Dedifferentiated amniotic fluid mesenchymal stem cell (primary cell): ENCODE data around the gene ASTN2.

Source experiments
- DNase-seq: peaks from one replicate; pipeline ENCODE4 v3.0.0-alpha.2; 2016; ENCODE audit errors: extremely low spot score

The ASTN2 gene

DNA sequence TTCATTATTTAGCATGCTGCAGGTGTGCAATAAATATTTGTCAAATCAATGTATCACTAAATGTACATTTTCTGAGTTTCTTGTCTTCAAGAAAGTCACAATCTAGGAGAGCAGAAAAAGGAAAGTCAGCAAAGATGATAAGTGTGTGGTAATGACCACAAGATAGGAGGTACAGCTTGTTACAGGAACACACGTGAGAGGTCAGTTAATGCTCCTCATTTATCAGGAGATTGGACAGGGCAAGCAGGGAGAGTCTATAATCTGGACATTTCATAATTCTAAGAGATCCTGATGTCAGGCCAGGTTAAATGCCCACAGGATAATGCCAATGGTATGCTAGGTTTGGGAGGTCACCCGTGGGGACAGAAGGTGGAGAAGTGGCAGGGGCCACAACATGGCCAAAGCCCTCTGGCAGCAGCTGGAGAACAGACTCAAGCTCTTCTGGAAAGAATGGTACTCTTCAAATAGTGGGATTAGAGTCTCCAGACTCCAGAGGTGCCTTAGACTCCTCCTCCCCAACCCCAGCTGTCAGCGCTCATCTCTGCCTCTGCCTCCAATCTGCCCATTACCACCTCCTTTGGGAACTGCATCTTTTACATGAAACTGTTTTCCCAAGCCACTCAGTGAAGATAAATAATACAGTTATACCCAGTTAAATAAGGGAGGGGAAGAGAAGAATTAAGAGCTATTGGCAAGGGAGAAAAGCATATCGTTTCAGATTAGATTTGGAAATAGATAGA, 114.3 kb downstream of the ASTN2 start:
- no peak for DNase-seq

- no peak for DNase-seq
These were observed 118.4 kb downstream of the ASTN2 start for GRCh38 chr9:117296453-117296852.

GRCh38 chr9:117293206-117294114, 121.4 kb downstream of the ASTN2 start:
- no peak for DNase-seq

DNA sequence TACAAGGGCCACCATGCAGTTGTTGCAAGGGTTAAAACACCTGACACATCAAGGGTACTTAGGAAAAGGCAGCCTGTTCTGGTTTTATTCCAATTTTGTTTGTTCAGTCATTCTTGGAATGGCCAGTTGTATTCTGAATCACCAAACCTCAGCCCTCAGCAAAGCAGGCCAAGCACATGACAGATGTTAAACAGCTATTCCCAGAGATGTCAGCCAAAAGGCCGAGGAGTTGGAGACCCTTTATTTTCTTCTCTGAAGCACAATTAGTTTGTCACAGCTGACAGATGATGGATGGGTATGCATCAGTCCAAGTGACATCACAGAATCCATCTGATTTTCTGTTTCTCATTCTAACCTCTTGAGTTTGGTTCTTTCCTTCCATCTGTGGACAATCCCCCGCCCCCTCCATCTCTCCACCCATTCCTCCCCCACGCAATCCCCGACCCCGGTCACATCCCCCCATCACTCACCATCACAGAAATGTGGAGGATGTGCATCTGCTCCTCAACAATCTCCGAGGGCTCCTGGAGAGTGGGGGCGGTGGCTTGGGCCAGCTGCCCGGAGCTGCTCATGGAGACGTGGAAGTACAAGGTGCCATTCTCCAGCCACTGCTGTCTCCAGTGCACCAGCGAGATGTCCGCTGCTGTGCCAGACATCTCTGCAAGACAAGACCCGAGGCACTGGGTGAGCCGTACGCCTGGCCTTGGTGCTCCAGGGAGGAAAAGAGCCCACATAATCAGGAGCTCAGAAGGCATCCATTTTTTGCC, 123.8 kb downstream of the ASTN2 start:
- no peak for DNase-seq

DNA sequence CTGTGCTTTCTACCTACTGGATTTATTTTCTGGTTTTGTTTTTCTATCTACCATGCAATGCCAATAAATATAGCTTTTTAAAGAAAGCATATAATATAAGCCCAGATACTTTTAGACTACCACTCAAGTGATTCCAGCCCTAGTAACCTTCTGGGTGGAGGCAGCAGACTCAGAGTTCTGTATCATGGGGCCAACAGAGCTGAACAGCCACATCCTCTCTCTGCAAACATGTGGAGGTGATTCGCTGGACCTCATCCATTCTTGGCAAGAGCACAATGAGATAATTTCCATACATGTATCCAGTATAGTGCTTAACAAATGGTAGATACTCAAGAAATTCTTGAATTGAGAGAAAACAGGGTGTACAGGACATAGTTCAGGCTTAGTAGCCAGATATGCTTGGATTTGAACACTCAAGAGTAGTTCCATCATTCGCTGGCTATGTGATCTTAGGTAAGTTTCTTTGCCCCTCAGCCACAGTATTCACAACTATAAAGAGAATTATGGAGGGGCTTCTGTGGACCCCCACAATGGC, 124.5 kb downstream of the ASTN2 start:
- DNase-seq: no peak

DNA sequence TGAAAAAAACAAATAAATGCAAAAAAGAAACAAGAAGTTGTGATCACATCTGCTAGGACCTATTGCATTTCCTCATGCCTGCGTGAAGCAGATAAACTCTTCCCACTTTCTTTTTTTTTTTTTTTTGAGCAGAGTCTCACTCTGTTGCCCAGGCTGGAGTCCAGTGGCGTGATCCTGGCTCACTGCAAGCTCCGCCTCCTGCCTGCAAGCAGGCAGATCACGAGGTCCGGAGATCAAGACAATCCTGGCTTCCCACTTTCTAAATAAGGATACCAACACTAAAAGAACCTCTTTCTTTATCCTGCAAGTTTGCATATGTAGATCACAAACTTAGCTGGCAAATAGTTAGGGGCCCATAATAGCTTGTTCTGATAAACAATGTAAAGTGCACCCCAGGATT, 128.6 kb downstream of the ASTN2 start:
- no peak for DNase-seq

- no peak for DNase-seq
These were observed 130.4 kb downstream of the ASTN2 start for GRCh38 chr9:117284414-117284813.

GRCh38 chr9:117282541-117282940, 132.3 kb downstream of the ASTN2 start:
- no peak for DNase-seq

DNA sequence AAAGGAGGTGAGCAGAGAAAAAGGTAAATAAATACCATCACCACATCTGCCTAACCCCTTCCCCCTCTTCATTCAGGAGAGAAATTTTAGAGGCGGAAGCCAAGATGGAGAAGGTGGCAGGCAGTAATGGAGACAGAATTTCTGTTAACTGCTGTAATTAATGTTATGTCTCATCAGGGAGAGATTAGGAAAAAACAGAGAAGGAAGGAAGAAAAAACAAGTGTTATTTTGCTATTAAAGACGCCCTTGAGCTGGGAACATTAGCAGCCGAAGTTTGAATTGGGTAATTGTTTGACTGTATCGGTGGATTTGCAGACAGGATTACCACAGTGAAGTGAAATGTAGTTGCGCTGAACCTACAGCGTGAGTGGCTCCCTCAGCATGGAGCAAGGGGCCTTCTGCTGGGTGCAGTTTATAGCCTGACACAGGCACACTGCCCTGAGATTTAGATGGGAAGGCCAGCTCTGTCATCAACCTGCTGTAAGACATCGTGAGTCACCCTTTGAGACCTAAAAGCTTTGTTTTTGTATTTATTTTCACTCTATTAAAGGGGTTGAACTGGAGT, 136.3 kb downstream of the ASTN2 start:
- DNase-seq: no peak

DNA sequence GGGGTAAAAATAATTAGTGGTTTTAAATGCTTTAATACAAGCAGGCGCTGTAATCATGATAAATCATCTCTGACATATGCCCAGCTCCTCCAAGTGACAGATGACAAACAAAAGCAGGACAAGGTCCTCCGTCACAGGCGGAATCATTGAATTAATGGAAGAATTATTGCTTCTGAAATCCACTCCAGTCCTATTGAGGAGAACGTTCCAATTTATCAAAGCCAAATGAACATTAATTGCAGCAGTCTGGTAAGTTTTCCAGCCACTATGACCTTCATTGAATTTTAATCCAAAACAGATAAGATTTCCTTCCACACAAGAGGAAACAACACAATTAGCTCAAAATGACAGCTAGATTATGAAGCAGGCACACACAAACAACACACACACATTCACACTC, 136.8 kb downstream of the ASTN2 start:
- DNase-seq: no peak

- no peak for DNase-seq
These were observed 138.4 kb downstream of the ASTN2 start for GRCh38 chr9:117276444-117276843.

DNA sequence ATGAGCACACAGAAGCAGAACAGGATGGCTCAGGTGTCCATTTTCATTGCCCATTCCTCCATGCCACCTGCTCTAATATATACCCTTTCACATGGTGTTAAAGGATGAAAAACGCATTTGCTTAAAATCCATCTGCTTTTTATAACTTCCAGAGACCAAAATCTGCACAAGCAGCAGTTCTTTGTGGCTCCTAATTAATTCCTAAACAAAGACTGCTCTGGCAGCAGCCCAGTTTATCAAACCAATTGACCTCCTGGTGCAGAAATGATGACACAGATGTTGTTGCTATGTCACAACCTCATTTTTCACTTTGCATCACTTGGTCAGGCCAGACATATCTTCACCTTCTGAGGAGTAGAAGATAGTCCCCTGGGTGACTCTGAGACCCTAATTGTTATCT, 141.2 kb downstream of the ASTN2 start:
- DNase-seq: no peak

GRCh38 chr9:117268847-117269446, 145.9 kb downstream of the ASTN2 start:
- no peak for DNase-seq

DNA sequence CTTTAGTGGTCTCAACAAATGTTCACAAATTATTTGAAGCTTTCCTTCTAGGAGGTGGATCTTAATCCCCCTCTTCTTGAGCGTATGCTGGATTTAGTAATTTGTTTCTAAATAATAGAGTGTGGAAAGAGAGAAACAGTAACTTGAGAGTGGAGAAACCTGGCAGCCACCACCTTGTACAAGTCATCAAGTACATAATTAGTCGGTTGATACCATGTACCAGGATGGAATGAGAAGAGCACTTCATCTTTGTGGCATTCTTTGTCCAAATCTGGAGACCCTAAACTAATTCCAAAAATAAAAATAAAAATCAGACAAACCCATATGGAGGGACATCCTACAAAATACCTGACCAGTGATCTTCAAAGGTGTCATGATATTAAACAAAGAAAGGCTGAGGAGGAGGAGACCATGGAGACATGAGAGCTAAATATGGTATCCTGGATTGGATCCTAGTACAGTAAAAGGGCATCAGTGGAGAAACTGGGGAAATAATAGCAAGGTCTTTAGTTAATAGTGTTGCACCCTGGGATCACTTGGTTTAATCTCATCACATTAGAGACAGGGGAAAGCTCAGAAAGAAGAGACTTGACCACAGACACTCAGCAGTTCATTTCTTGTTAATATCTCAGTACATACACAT, 147.9 kb downstream of the ASTN2 start:
- DNase-seq: no peak

- DNase-seq: no peak
These were observed 149.6 kb downstream of the ASTN2 start for GRCh38 chr9:117265253-117265652.

GRCh38 chr9:117258184-117258866, 156.5 kb downstream of the ASTN2 start:
- no peak for DNase-seq

DNA sequence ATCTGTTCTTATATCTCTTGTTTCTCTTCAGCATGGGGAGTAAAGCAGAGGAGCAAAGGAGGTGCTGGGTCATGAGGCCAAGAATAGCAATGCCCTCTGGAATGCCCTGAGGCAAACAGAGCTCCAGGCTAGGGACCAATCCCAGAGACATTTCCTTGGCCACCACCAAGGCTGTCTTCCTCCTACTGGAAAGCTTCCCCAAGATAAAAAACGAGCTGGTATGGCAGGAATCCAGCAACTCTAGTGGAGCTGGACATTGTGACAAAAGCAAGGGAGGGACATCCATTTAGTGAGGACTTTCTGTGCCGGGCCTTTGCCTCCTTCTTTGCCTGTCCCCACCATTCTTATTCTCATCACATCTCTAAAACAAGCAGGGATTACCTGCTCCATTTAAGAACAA, 161.6 kb downstream of the ASTN2 start:
- DNase-seq: no peak

GRCh38 chr9:117250610-117251215, 164.1 kb downstream of the ASTN2 start:
- DNase-seq: no peak

DNA sequence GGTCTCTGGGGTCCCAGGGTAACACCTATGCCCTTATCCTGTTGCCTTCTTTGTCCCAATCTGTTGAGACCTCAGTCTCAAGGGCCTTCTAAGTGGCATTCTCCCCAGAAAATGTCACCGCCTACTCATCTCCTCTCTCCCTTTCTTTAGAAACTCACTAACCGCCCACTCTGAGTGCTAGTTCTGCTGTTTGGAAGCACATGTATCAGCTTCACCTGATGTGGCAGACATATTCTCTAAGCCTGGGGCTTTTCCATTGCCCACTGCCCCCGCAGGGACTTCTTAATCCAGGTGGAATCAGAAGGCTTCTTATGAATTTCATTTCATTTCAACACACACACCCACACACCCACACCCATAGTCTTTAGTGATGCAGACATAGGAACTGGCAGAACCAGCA, 165.1 kb downstream of the ASTN2 start:
- DNase-seq: no peak

GRCh38 chr9:117247266-117247665, 167.6 kb downstream of the ASTN2 start:
- DNase-seq: no peak
